HEK293T (cell line): Measurements from ENCODE around the gene WIPF3.

Experiments
- CTCF ChIA-PET: fragments of 350-600 bp; formaldehyde crosslinking; extraction: SDS; loops from one replicate; lab custom pipeline; 2021; ENCODE audit warnings: antibody characterized with exemption, inconsistent platforms; lab: Yijun Ruan, JAX
- POLR2A ChIA-PET: fragments of 350-600 bp; formaldehyde crosslinking; extraction: SDS; loops from one replicate; lab custom pipeline; 2020; ENCODE audit warnings: antibody characterized with exemption, inconsistent platforms; lab: Yijun Ruan, JAX
- DNase-seq: peaks from one replicate; pipeline ENCODE4 v3.0.0; 2012; ENCODE audit warnings: mixed read lengths; ENCODE audit errors: extremely low spot score
- ARNT ChIP-seq: fragments of 450-650 bp; IDR thresholded peaks from 2 replicates; pipeline ENCODE4 v1.6.1; 2017; ENCODE audit warnings: mild to moderate bottlenecking
- BHLHE40 ChIP-seq: fragments of 450-650 bp; IDR thresholded peaks from 2 replicates; pipeline ENCODE4 v1.6.1; 2016; ENCODE audit warnings: mild to moderate bottlenecking, moderate library complexity, borderline replicate concordance
- CTBP1 ChIP-seq: fragments of 450-650 bp; IDR thresholded peaks from 2 replicates; pipeline ENCODE4 v1.6.1; 2016; ENCODE audit warnings: borderline replicate concordance
- ELF4 ChIP-seq: fragments of 450-650 bp; IDR thresholded peaks from 2 replicates; pipeline ENCODE4 v1.6.1; 2017; ENCODE audit warnings: antibody characterized with exemption
- FOXA1 ChIP-seq: fragments of 450-650 bp; IDR thresholded peaks from 2 replicates; pipeline ENCODE4 v1.6.1; 2016; ENCODE audit warnings: mild to moderate bottlenecking
- FOXK2 ChIP-seq: fragments of 450-650 bp; IDR thresholded peaks from 2 replicates; pipeline ENCODE4 v1.6.1; 2016; ENCODE audit warnings: mild to moderate bottlenecking
- FOXM1 ChIP-seq: fragments of 450-650 bp; IDR thresholded peaks from 2 replicates; pipeline ENCODE4 v1.6.1; 2017; ENCODE audit warnings: mild to moderate bottlenecking, borderline replicate concordance
- HDGF ChIP-seq: fragments of 450-650 bp; IDR thresholded peaks from 2 replicates; pipeline ENCODE4 v1.6.1; 2017; ENCODE audit warnings: antibody characterized with exemption, borderline replicate concordance
- L3MBTL2 ChIP-seq: fragments of 450-650 bp; conservative IDR thresholded peaks from 2 replicates; pipeline ENCODE4 v1.6.1; 2016; ENCODE audit warnings: mild to moderate bottlenecking
- LEF1 ChIP-seq: fragments of 450-650 bp; IDR thresholded peaks from 2 replicates; pipeline ENCODE4 v1.6.1; 2017; ENCODE audit warnings: mild to moderate bottlenecking, borderline replicate concordance
- NFRKB ChIP-seq: fragments of 450-650 bp; IDR thresholded peaks from 2 replicates; pipeline ENCODE4 v1.6.1; 2016; ENCODE audit warnings: mild to moderate bottlenecking, moderate library complexity
- PKNOX1 ChIP-seq: fragments of 450-650 bp; IDR thresholded peaks from 2 replicates; pipeline ENCODE4 v1.6.1; 2016
- SP1 ChIP-seq: fragments of 450-650 bp; IDR thresholded peaks from 2 replicates; pipeline ENCODE4 v1.6.1; 2017
- SUZ12 ChIP-seq: fragments of 450-650 bp; IDR thresholded peaks from 2 replicates; pipeline ENCODE4 v1.6.1; 2016; ENCODE audit warnings: mild to moderate bottlenecking
- TARDBP ChIP-seq: fragments of 450-650 bp; IDR thresholded peaks from 2 replicates; pipeline ENCODE4 v1.6.1; 2016
- ZNF384 ChIP-seq: fragments of 450-650 bp; IDR thresholded peaks from 2 replicates; pipeline ENCODE4 v1.6.1; 2016

The WIPF3 gene

GRCh38 chr7:29812185-29812876 is 6.0 kb downstream of the WIPF3 start:
- TF ChIP-seq PKNOX1 (peak; percentile 18; the same call in 1 of the 2 replicates), ARNT (no peak)
- DNase-seq = peak; percentile 21
- CTCF ChIA-PET = no interaction called here
- POLR2A ChIA-PET = no interaction called here

GRCh38 chr7:29815181-29816105 is 9.1 kb downstream of the WIPF3 start:
- ChIA-PET CTCF (interaction anchor here (0.5 to 1.1 kb wide), 2 partner anchors 66 to 176 kb away, joined by 3 read pairs; no protein-coding TSS in a partner anchor), POLR2A (no interaction called here)
- no peak for TF ChIP-seq SP1
- TF ChIP-seq FOXM1 = no peak
- no peak for TF ChIP-seq LEF1
- no peak for TF ChIP-seq FOXK2
- TF ChIP-seq NFRKB = no peak
- no peak for TF ChIP-seq L3MBTL2
- no peak for TF ChIP-seq SUZ12
- no peak for TF ChIP-seq ZNF384
- no peak for TF ChIP-seq ARNT
- TF ChIP-seq PKNOX1 = no peak
- no peak for TF ChIP-seq TARDBP
- no peak for TF ChIP-seq CTBP1
- TF ChIP-seq FOXA1 = no peak
- no peak for TF ChIP-seq HDGF
- no peak for TF ChIP-seq BHLHE40
- no peak for TF ChIP-seq ELF4
- DNase-seq = no peak

- no peak for DNase-seq
- ChIA-PET POLR2A (no interaction called here), CTCF (no interaction called here)
- TF ChIP-seq CTBP1 (no peak), FOXM1 (no peak), HDGF (no peak), ZNF384 (no peak), SUZ12 (no peak), LEF1 (no peak), L3MBTL2 (no peak), ARNT (no peak), FOXK2 (no peak), TARDBP (no peak), NFRKB (no peak), ELF4 (no peak), SP1 (no peak)
Observed at GRCh38 chr7:29818308-29818707, 12.0 kb downstream of the WIPF3 start.

- TF ChIP-seq TARDBP (no peak), BHLHE40 (no peak), SUZ12 (no peak), ARNT (no peak), ELF4 (no peak), CTBP1 (no peak), PKNOX1 (no peak), FOXK2 (no peak), ZNF384 (no peak), L3MBTL2 (no peak), NFRKB (no peak), SP1 (no peak), LEF1 (no peak), FOXM1 (no peak), HDGF (no peak), FOXA1 (no peak)
- POLR2A ChIA-PET = no interaction called here
- DNase-seq = no peak
- CTCF ChIA-PET = no interaction called here
Observed at GRCh38 chr7:29825775-29826529, 19.6 kb downstream of the WIPF3 start.

GRCh38 chr7:29826530-29826822 is 20.2 kb downstream of the WIPF3 start:
- no peak for DNase-seq
- POLR2A ChIA-PET = no interaction called here
- TF ChIP-seq ZNF384 (no peak), FOXA1 (no peak), SUZ12 (no peak), ARNT (no peak), L3MBTL2 (no peak), TARDBP (no peak), ELF4 (no peak), SP1 (no peak), FOXK2 (no peak), NFRKB (no peak), CTBP1 (no peak), LEF1 (no peak), HDGF (no peak), BHLHE40 (no peak), FOXM1 (no peak), PKNOX1 (no peak)
- CTCF ChIA-PET = no interaction called here
